Fibroblast of pulmonary artery (primary cell): ENCODE results near the gene HSBP1.

Experiments used
- DNase-seq: peaks from one replicate; pipeline ENCODE4 v3.0.0-alpha.2; 2010; ENCODE audit warnings: low read depth
- H3K4me3 ChIP-seq: replicated peaks from 2 replicates; pipeline ENCODE4 v1.5.1; 2011; ENCODE audit warnings: low read depth, mild to moderate bottlenecking, control low read depth, low read length, moderate library complexity
- TF ChIP-seq, protein P1 (sequence below): IDR thresholded peaks from 2 replicates; pipeline ENCODE4 v1.5.1; 2011; ENCODE audit warnings: mild to moderate bottlenecking, control low read depth, low read length, inconsistent platforms; ENCODE audit errors: missing control alignments

HSBP1 gene

GRCh38 chr16:83837566-83837965, 29.8 kb downstream of the HSBP1 start:
- TF ChIP-seq, protein P1, sequence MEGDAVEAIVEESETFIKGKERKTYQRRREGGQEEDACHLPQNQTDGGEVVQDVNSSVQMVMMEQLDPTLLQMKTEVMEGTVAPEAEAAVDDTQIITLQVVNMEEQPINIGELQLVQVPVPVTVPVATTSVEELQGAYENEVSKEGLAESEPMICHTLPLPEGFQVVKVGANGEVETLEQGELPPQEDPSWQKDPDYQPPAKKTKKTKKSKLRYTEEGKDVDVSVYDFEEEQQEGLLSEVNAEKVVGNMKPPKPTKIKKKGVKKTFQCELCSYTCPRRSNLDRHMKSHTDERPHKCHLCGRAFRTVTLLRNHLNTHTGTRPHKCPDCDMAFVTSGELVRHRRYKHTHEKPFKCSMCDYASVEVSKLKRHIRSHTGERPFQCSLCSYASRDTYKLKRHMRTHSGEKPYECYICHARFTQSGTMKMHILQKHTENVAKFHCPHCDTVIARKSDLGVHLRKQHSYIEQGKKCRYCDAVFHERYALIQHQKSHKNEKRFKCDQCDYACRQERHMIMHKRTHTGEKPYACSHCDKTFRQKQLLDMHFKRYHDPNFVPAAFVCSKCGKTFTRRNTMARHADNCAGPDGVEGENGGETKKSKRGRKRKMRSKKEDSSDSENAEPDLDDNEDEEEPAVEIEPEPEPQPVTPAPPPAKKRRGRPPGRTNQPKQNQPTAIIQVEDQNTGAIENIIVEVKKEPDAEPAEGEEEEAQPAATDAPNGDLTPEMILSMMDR: no peak
- no peak overlapping the region for H3K4me3 ChIP-seq
- no peak for DNase-seq

DNA sequence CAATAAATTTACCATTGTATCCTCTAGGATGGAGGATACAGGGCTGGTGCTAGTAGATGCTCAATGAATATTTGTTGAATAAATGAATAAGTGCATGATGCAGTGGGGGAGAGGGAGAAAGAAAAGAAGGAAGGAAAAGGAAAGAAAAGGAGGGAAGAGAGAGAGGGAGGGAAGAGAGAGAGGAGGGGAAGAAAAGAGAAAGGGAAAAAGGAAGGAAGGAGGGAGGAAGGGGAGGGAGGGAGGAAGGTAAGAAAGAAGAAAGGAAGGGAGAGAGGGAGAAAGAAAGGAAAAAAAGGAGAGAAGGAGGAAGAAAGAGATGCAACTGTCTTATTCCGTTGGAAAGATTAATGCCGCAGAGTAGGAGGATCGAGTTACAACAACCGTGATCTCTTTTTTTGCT, 30.4 kb downstream of the HSBP1 start:
- H3K4me3 ChIP-seq: no peak overlapping the region
- TF ChIP-seq, protein P1: no peak
- no peak for DNase-seq

GRCh38 chr16:83839561-83839960, 31.8 kb downstream of the HSBP1 start:
- TF ChIP-seq, protein P1: no peak
- no peak for DNase-seq
- no peak overlapping the region for H3K4me3 ChIP-seq

GRCh38 chr16:83840060-83840617, 32.4 kb downstream of the HSBP1 start:
- TF ChIP-seq, protein P1: no peak
- no peak overlapping the region for H3K4me3 ChIP-seq
- DNase-seq: no peak

GRCh38 chr16:83842291-83842690, 34.5 kb downstream of the HSBP1 start:
- DNase-seq: no peak
- TF ChIP-seq, protein P1: no peak
- H3K4me3 ChIP-seq: no peak overlapping the region

DNA sequence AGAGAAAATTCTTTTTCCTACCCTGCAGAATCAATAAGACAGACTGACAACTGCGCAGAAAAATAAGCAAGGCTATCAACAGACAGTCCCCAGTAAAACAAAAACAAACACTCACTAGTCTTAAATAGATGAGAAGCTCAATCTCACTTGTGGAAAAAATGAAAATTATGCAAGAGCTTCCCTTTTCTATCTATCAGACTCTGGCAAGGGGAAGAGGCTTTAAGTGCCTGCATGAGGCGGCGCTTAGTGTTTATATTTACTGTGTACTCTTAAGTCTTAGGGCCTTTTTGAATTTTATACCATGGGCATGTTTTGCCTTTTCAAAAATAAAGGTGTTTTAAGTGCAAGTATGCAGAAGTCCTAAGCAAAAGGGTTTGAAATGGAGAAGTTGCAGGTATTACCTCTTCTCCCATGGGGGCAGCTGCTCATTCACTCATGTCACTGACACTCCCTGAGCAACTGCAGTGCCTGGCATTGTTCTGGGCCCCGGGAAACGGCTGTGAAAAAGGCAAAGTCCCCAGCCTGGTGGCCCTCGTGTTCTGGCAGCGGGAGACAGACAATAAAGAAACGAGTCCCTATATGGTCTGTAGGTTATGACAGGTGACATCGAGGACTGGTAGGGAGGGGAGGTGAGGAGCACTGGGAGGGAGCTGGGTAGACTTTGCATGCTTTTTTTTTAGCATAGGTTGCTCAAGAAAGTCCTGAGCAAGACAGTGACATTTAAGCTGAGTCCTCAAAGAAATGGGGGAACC, 35.2 kb downstream of the HSBP1 start:
- H3K4me3 ChIP-seq: no peak overlapping the region
- TF ChIP-seq, protein P1: no peak
- DNase-seq: no peak

- no peak for DNase-seq
- TF ChIP-seq, protein P1: no peak
- no peak overlapping the region for H3K4me3 ChIP-seq
Observed at GRCh38 chr16:83843657-83844056, 35.9 kb downstream of the HSBP1 start.
